SK-N-SH treated with all-trans-retinoic acid at 6 μM for 48 hours (cell line): ENCODE results near the gene SART3.

Experiments
- BACH2 ChIP-seq: fragments of 250-450 bp; sonication (Bioruptor Pico); IDR thresholded peaks from 2 replicates; pipeline ENCODE4 v1.9.0; 2021; ENCODE audit warnings: mild to moderate bottlenecking, borderline replicate concordance
- CSDC2 ChIP-seq: fragments of 250-450 bp; sonication (Bioruptor Pico); IDR thresholded peaks from 2 replicates; pipeline ENCODE4 v1.5.0; 2020; ENCODE audit warnings: mild to moderate bottlenecking, moderate library complexity
- CSRNP3 ChIP-seq: fragments of 250-450 bp; sonication (Bioruptor Pico); IDR thresholded peaks from 2 replicates; pipeline ENCODE4 v1.5.1; 2021; ENCODE audit warnings: mild to moderate bottlenecking, moderate library complexity
- SNAI2 ChIP-seq: fragments of 250-450 bp; sonication (Bioruptor Pico); IDR thresholded peaks from 2 replicates; pipeline ENCODE4 v1.5.0; 2020; ENCODE audit warnings: mild to moderate bottlenecking, moderate library complexity
- TSHZ2 ChIP-seq: fragments of 250-450 bp; sonication (Bioruptor Pico); IDR thresholded peaks from 2 replicates; pipeline ENCODE4 v1.5.0; 2020; ENCODE audit warnings: mild to moderate bottlenecking, moderate library complexity
- TF ChIP-seq, protein P1 (sequence below): fragments of 250-450 bp; sonication (Bioruptor Pico); IDR thresholded peaks from 2 replicates; pipeline ENCODE4 v1.8.0; 2020; ENCODE audit warnings: mild to moderate bottlenecking, moderate library complexity, borderline replicate concordance
- TF ChIP-seq, protein P2 (sequence below): fragments of 250-450 bp; sonication (Bioruptor Pico); IDR thresholded peaks from 2 replicates; pipeline ENCODE4 v1.5.1; 2020; ENCODE audit warnings: low read depth, mild to moderate bottlenecking, moderate library complexity

- TF ChIP-seq BACH2 (CRISPR knock-in tag) (no peak), CSDC2 (no peak), CSRNP3 (CRISPR knock-in tag) (no peak), SNAI2 (no peak), TSHZ2 (CRISPR knock-in tag) (no peak)
- TF ChIP-seq, protein P1, sequence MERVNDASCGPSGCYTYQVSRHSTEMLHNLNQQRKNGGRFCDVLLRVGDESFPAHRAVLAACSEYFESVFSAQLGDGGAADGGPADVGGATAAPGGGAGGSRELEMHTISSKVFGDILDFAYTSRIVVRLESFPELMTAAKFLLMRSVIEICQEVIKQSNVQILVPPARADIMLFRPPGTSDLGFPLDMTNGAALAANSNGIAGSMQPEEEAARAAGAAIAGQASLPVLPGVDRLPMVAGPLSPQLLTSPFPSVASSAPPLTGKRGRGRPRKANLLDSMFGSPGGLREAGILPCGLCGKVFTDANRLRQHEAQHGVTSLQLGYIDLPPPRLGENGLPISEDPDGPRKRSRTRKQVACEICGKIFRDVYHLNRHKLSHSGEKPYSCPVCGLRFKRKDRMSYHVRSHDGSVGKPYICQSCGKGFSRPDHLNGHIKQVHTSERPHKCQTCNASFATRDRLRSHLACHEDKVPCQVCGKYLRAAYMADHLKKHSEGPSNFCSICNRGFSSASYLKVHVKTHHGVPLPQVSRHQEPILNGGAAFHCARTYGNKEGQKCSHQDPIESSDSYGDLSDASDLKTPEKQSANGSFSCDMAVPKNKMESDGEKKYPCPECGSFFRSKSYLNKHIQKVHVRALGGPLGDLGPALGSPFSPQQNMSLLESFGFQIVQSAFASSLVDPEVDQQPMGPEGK (CRISPR knock-in tag), result no peak
- TF ChIP-seq, protein P2, sequence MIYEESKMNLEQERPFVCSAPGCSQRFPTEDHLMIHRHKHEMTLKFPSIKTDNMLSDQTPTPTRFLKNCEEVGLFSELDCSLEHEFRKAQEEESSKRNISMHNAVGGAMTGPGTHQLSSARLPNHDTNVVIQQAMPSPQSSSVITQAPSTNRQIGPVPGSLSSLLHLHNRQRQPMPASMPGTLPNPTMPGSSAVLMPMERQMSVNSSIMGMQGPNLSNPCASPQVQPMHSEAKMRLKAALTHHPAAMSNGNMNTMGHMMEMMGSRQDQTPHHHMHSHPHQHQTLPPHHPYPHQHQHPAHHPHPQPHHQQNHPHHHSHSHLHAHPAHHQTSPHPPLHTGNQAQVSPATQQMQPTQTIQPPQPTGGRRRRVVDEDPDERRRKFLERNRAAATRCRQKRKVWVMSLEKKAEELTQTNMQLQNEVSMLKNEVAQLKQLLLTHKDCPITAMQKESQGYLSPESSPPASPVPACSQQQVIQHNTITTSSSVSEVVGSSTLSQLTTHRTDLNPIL, result no peak
Measured at GRCh38 chr12:108560321-108560721, 652 bp downstream of the SART3 start.
